H54 (cell line): ENCODE data around the gene PTPN4.

Source experiments
- DNase-seq: peaks from one replicate; pipeline ENCODE4 v3.0.0; 2011; ENCODE audit warnings: low spot score, mixed read lengths; ENCODE audit not compliant: insufficient read length
- FAIRE-seq: peaks from 3 replicates; lab custom pipeline; 2011; peaks lifted over from hg19 to GRCh38; lab: Jason Lieb, UNC
- POLR2A ChIP-seq: IDR thresholded peaks from 2 replicates; pipeline ENCODE4 v1.6.1; 2011; ENCODE audit warnings: low read depth, mild to moderate bottlenecking, low read length

The PTPN4 gene

DNA sequence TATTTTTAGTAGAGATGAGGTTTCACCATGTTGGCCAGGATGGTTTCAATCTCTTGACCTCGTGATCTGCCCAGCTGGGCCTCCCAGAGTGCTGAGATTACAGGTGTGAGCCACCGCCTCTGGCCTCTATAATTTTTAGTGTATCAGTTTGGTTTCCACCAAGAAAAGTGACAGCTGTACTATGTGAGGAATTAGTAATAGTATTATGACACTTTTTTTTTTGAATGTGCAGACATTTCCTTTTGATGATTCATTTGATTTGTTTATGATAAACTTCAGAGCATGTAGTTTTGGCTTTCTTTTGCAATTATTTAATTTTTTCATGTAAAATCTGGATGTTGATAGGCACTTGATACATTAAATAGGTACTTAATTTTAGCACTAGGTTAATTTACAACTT is 61.5 kb downstream of the PTPN4 start:
- DNase-seq (no peak), FAIRE-seq (no peak)
- no peak for TF ChIP-seq POLR2A

DNA sequence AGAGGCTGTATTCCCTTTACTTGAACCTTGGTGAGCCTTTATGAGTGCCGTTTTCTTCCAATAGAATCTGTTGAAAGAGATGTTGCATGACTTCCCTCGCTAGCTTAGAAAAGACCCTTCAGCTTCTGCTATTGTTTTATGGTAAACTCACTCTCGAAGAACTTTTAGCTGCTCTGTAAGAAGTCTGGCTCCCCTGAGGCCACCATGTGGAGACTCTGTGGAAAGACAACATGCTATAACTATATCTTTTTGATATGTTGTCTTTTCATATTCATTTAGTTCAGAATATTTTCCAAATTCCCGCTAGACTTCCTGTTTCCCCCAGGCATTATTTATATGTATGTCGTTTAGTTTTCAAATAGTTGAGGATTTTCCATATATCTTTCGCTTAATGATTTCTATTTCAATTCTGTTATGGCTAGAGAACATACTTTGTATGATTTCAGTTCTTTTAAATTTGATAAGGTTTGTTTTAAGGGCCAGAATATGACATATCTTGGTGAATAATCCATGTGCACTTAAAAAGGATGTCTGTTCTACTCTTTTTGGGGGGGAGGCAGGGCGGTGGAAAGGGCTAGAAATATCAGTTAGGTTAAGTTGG is 64.1 kb downstream of the PTPN4 start:
- no peak for TF ChIP-seq POLR2A
- no peak for DNase-seq
- peak; percentile 57 for FAIRE-seq

DNA sequence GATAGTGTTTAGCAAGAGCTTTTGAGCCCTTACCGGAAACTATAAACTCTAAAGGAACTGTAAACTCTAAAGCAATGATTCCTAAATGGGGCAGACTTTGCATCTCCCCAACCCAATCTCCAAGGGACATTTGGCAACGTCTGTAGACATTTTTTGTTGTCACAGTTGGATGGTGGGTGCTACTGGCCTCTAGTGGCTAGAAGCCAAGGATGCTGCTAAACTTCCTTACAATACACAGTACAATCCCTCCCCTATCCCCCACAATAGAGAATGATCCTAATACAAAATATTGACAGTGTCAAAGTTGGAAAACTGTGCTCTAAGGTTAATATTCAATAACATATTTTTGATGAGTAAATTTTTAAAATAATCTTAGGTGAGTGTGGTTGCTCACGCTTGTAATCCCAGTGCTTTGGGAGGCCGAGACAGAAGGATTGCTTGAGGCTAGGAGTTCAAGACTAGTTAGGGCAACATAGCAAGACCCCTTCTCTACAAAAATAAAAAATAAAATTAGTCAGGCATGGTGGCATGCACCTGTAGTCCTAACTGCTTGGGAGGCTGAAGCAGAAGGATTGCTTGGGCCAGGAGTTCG is 66.7 kb downstream of the PTPN4 start:
- TF ChIP-seq POLR2A, result no peak
- DNase-seq (no peak), FAIRE-seq (peak; percentile 23)

DNA sequence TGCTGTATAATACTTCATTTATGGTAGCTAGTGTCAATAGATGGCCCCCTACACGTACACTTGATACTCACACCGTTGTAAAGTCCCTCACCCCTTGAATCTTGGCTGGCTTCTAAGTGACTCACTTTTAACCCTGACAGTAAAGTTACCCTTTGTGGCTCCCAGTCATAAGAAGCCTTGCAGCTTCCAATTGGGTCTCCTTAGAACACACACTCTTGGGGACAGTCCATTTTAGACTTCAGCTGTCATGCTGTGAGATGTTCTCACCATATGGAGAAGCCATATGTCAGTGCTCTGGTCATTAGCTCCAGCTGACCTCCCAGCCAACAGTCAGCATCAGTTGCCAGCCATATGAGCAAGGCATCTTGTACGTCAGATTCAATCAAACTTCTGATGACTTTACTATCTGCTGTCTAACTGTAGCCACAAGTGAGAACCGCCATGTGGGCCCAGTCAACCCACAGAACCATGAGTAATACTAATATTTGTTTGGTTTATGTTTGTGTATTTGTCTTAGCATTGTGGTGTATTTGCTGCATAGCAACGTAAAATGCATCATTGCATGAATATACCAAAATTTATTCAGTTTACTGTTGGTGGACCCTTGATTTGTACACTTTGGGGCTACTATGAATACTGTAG is 68.3 kb downstream of the PTPN4 start:
- FAIRE-seq, result peak; percentile 72
- no peak for TF ChIP-seq POLR2A
- DNase-seq, result no peak

DNA sequence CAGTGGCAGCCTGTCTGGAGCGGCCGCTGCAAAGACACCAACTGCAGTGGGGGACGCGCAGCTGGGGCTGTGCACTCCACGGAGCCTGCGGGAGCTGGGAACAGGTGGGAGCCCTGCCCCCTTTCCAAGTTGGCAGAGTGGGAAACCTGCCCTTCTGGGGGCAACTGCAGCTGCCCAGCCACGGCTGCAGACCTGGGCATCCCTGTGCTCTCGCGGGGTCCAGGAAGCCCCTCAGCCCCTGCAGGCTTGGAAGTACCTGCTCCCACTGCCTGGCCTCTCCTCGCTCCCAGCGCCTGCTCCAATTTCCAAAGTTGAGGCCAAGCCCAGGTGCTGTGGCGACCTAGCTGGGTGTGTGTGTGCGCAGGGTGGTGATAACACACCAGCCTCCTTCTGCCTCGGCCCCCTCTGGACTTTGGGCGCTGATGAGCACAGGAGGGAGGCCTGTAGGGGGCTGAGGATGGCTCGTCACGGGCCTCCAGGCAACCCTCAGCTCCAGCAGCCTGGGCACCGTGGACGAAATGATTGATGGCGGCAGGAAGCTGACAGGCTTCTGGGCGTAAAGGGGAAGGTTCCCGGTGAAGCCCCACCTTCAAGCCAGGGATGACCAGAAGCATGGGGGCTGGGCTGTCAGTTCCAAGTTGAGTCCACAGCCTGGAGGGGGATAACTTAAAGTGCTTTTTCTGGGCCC is 76.9 kb downstream of the PTPN4 start:
- no peak for FAIRE-seq
- no peak for DNase-seq

DNA sequence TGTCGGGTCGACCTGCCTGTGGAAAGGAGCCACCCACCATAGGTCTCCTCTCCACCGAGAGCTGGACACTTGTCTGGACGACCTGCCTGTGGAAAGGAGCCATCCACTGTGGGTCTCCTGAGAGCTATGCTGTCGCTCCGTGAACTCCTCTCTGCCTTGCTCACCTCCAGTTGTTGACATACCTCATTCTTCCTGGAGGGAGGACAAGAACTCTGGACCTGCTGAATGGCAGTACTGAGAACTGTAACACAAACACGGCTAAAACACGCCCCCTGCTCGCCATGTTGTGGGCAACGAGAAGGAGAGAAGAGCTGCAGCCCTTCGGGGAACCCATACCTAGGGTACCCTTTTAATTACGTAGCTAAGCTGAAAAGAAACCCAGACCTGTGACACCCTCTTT is 77.6 kb downstream of the PTPN4 start:
- TF ChIP-seq POLR2A, result no peak
- DNase-seq, result no peak
- FAIRE-seq, result no peak

More for the DNA sequence above, 76.9 kb downstream of the PTPN4 start:
- TF ChIP-seq POLR2A, result no peak

DNA sequence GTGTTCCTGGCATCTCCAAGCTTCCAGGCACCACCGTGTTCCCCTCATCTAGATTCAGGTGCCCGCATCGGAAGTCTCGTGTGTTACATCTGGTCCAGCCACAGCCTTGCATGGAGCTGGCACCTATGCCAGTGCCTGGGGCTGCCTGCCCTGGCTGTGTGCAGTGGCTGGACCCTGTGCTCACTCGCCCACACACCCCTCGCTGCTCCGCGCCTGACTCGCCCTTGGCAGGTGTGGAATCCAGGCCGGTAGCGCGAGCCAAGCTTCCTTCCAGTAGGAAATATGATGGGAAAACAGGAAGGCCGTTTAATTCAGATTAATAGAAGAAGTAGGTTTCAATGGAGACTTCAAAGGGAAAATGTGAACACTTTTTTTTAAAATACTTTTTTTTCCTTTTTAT is 78.0 kb downstream of the PTPN4 start:
- no peak for FAIRE-seq
- no peak for TF ChIP-seq POLR2A
- no peak for DNase-seq

DNA sequence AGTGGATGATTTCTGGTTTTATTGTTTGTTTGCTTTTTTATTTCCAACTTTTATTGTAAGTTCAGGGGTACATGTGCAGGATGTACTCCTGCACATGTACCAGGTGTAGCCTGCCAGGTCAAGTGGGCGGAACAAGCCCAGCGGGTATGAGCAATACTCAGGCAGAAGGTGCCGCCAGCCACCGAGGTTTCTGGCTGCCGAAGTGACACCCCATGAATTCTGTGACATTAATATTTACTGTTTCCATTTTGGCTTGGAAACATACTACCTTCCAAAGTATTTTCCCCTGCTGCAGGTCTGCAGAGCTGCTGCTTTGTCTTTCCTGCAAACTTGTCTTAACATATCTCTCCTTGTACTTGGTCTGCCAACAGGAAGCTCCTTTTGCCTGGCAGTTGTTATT is 78.5 kb downstream of the PTPN4 start:
- no peak for TF ChIP-seq POLR2A
- no peak for FAIRE-seq
- no peak for DNase-seq

DNA sequence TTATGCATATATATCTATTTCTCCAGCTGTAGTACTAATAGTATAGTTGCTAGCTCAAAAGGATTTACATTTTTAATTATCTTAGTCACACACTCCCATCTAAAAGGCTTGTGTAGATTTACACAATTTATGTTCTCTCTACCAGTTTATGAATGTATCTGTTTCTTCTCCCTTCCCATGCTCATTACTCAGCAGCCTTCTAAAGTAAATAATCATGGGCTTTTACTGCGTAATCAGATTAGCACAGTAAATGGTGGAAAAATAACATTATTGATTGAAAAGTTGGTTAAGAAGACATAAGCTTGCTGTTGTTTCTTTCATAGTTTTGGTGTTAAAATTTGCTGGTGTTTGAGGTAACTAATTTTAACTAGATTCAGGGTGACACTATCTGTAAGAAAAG is 81.8 kb downstream of the PTPN4 start:
- TF ChIP-seq POLR2A, result no peak
- no peak for FAIRE-seq
- no peak for DNase-seq

DNA sequence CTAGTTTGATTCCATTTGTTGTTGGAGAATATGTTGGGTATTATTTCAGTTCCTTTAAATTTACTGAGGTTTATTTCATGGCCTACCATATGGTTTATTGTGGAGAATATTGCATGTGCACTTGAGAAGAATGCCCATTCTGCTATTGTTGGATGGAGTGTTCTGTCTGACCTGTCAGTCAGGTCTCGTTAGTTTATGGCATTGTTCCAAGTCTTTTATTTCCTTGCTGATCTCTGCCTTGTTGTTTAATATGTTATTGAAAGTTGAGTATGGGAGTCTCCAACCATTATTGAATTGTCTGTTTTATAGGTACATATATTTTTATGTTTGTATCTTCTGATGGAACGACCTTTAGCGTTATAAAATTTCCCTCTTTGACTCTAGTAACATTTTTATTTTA is 86.3 kb downstream of the PTPN4 start:
- no peak for FAIRE-seq
- no peak for DNase-seq
- no peak for TF ChIP-seq POLR2A

DNA sequence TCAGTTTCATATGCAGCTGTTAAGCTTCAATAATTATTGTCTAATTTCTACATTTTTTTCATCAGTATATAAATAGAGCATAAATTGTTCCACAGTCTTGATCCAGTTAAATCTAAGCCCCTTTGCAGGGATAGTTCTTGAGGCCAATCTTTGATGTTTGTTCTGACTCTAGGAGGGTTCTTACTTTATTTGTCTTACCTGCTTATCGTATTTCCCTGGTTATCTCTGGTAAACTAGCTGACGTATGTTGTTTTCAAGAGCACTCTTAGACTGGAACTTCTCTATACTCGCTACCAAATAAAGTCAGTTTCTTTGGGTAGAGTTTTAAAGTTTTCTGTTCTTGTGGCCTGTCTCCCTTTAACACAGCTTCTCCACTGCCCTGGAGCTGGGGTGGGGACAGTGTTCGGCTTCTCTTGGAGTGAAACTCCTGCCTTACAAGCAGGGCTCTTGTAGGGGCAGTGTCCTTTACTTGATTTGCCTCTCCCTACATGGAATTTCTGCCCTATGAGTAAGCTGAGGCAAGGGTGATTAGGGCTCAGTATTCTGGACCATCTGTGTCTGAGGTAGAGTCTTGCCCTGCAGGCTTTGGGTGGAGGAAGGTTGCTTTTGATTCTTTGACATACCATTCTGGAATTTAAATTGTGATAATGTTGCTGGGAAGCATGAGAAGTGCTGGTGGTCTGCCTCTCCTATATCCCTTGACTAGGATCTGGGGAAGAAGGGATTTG is 90.3 kb downstream of the PTPN4 start:
- FAIRE-seq (no peak), DNase-seq (no peak)
- no peak for TF ChIP-seq POLR2A

DNA sequence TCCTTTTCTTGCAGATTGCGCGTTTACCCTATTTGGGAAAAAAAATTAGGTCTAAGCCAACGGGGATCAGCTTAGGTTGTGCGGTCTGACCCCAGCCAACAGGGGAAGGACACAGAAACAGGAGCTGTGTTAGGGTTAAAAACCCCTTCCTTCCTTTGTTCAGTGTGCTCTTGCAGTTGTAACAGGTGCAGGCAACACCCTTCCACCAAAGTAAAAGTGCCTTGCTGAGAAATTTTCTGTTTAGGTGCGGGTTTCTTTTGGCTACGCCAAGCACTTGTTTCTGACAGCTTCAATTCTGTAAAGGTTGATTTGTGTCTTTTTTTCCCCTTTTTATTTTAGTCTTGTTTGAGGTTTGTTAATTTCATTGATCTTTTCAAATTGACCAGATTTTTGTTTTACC is 92.5 kb downstream of the PTPN4 start:
- DNase-seq (no peak), FAIRE-seq (no peak)
- TF ChIP-seq POLR2A, result no peak

DNA sequence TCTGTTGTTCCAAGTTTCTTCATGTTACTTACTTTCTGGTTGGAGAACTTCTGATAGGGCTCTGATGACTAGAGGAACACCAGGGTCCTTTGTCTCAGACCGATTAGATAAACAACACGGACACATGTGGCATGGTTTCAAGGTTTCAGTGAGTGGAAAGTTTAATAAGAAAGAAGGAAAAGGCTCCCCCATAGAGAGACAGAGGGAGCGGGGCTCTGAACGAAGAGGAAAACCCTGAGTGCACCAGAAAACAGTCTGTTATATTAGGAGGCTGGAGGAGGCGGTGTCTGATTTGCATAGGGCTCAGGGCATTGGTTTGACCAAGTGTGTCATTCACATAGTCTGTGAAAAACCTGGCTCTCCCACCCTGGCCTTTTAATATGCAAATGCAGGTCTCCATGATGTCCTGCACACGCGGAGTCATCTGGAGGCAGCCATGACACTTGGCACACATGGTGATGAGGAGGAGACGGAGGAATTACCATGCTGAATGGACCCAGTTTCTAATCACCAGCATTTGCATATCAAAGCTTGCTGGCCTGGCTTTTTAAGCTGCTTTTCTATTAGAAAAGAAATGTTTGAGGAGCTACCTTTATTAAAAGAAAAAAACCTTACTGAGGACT is 94.2 kb downstream of the PTPN4 start:
- DNase-seq (no peak), FAIRE-seq (no peak)
- no peak for TF ChIP-seq POLR2A
